Endodermal cell (in vitro differentiated cells): Measurements from ENCODE around the gene TTC9B. TPM values are rescaled to one million over a fixed set of nuclear protein-coding genes. Genes with fewer than 3 reads are reported as not detected.

Experiments
- DNase-seq: peaks from one replicate; pipeline ENCODE4 v3.0.0-alpha.2; 2017
- H3K27ac ChIP-seq: 2 replicates; pipeline ENCODE4 v1.5.1; 2013; ENCODE audit warnings: mild to moderate bottlenecking, low read depth, low read length, moderate library complexity
- H3K27me3 ChIP-seq: 2 replicates; pipeline ENCODE4 v1.6.1; 2013; ENCODE audit warnings: mild to moderate bottlenecking, low read length, moderate library complexity; ENCODE audit not compliant: insufficient read depth, control insufficient read depth, poor library complexity, severe bottlenecking
- H3K36me3 ChIP-seq: 2 replicates; pipeline ENCODE4 v1.7.0; 2013; ENCODE audit warnings: mild to moderate bottlenecking, low read length, moderate library complexity; ENCODE audit not compliant: control insufficient read depth, insufficient read depth
- H3K4me1 ChIP-seq: one replicate; pipeline ENCODE4 v1.7.0; 2013; ENCODE audit warnings: low read length; ENCODE audit not compliant: control insufficient read depth, insufficient read depth
- H3K4me3 ChIP-seq: 2 replicates; pipeline ENCODE4 v1.5.1; 2013; ENCODE audit warnings: mild to moderate bottlenecking, low read length, moderate library complexity
- H3K9ac ChIP-seq: 2 replicates; pipeline ENCODE4 v1.6.1; 2013; ENCODE audit warnings: mild to moderate bottlenecking, low read length, moderate library complexity; ENCODE audit not compliant: poor library complexity, severe bottlenecking; ENCODE audit errors: extremely low read depth
- H3K9me3 ChIP-seq: 2 replicates; pipeline ENCODE4 v1.6.1; 2013; ENCODE audit warnings: mild to moderate bottlenecking, low read length, moderate library complexity; ENCODE audit not compliant: control insufficient read depth
- H3K27ac Mint-ChIP-seq: 2 replicates; pipeline ENCODE4 v1.8.0; 2020; ENCODE audit warnings: mixed read lengths
- H3K27me3 Mint-ChIP-seq: 2 replicates; pipeline ENCODE4 v1.8.0; 2021; ENCODE audit warnings: mild to moderate bottlenecking, mixed read lengths; ENCODE audit not compliant: insufficient read depth
- H3K36me3 Mint-ChIP-seq: 2 replicates; pipeline ENCODE4 v1.8.0; 2020; ENCODE audit warnings: low read depth, mixed read lengths
- H3K4me1 Mint-ChIP-seq: 2 replicates; pipeline ENCODE4 v1.8.0; 2020; ENCODE audit warnings: mixed read lengths
- H3K4me3 Mint-ChIP-seq: 2 replicates; pipeline ENCODE4 v1.8.0; 2020; ENCODE audit warnings: mild to moderate bottlenecking, moderate library complexity, mixed read lengths
- H3K9me3 Mint-ChIP-seq: 2 replicates; pipeline ENCODE4 v1.8.0; 2020; ENCODE audit warnings: mild to moderate bottlenecking, mixed read lengths
- CTCF ChIP-seq: fragments of 200-600 bp; sonication (generic); conservative IDR thresholded peaks from 2 replicates; pipeline ENCODE4 v1.5.0; 2021; ENCODE audit warnings: antibody characterized with exemption, mild to moderate bottlenecking
- WGBS, 2 experiments: methylation state at CpG; one replicate each; pipeline versions ENCODE4 v1.1.5 to v1.1.7; 2013; ENCODE audit warnings: missing lambda C conversion rate in 2 of 2, mixed read lengths in 1 of 2; ENCODE audit not compliant: insufficient coverage in 1 of 2, insufficient read length in 1 of 2; 5-methylcytosine and 5-hydroxymethylcytosine counted together
- total RNA-seq, 2 donors: library from RNA; stranded (reverse); fragmentation: NEBNext Ultra II Directional in 1 of 2; extraction: Animal tissue kit (Norgen Biotek cat#: 25700) in 1 of 2; gene quantifications; 2 replicates in 1 of 2; 3 replicates in 1 of 2; pipeline ENCODE4 v1.2.1, GENCODE V29; 2021

The TTC9B gene
- total RNA-seq, 2 donors from 2014 or later = not detected

- WGBS, 2 experiments = 95 to 96% methylated on average over 13 to 14 of the region's 14 CpGs
- peaks cover 48% of the 10 kb centered on the region for H3K36me3 ChIP-seq
- H3K9me3 ChIP-seq = no peaks in the 10 kb centered on the region
- no peak overlapping the region for H3K27ac ChIP-seq
- TF ChIP-seq CTCF = no peak
- Mint-ChIP-seq H3K9me3 (no peaks in the 10 kb centered on the region), H3K27me3 (no peaks in the 10 kb centered on the region), H3K4me3 (no peak overlapping the region), H3K27ac (no peak overlapping the region), H3K4me1 (no peaks in the 10 kb centered on the region), H3K36me3 (peaks cover 50% of the 10 kb centered on the region)
- H3K27me3 ChIP-seq = no peaks in the 10 kb centered on the region
- H3K9ac ChIP-seq = no peak overlapping the region
- DNase-seq = no peak
- no peak overlapping the region for H3K4me3 ChIP-seq
- no peaks in the 10 kb centered on the region for H3K4me1 ChIP-seq
Observed at GRCh38 chr19:40237791-40238190, 19.6 kb upstream of the TTC9B start.

GRCh38 chr19:40236366-40236765 lies 18.2 kb upstream of the TTC9B start:
- H3K36me3 Mint-ChIP-seq = peaks cover 44% of the 10 kb centered on the region
- Histone ChIP-seq H3K4me1 (peaks cover 8% of the 10 kb centered on the region), H3K9ac (no peak overlapping the region), H3K27me3 (no peaks in the 10 kb centered on the region), H3K27ac (no peak overlapping the region), H3K36me3 (peaks cover 48% of the 10 kb centered on the region), H3K9me3 (no peaks in the 10 kb centered on the region), H3K4me3 (no peak overlapping the region)
- H3K27me3 Mint-ChIP-seq = no peaks in the 10 kb centered on the region
- DNase-seq = no peak
- no peak for TF ChIP-seq CTCF
- H3K9me3 Mint-ChIP-seq = no peaks in the 10 kb centered on the region
- WGBS, 2 experiments = 95 to 100% methylated on average over 2 to 6 of the region's 6 CpGs
- peaks cover 13% of the 10 kb centered on the region for H3K4me1 Mint-ChIP-seq
- no peak overlapping the region for H3K4me3 Mint-ChIP-seq
- H3K27ac Mint-ChIP-seq = no peak overlapping the region

GRCh38 chr19:40236026-40236355 lies 17.8 kb upstream of the TTC9B start:
- Histone ChIP-seq H3K9me3 (no peaks in the 10 kb centered on the region), H3K27me3 (no peaks in the 10 kb centered on the region), H3K36me3 (peaks cover 44% of the 10 kb centered on the region), H3K4me3 (no peak overlapping the region), H3K9ac (no peak overlapping the region), H3K27ac (no peak overlapping the region), H3K4me1 (peaks cover 11% of the 10 kb centered on the region)
- Mint-ChIP-seq H3K4me1 (peaks cover 16% of the 10 kb centered on the region), H3K4me3 (no peak overlapping the region), H3K27me3 (no peaks in the 10 kb centered on the region), H3K9me3 (no peaks in the 10 kb centered on the region), H3K27ac (no peak overlapping the region), H3K36me3 (peaks cover 41% of the 10 kb centered on the region)
- DNase-seq = no peak
- no peak for TF ChIP-seq CTCF
- 95 to 100% methylated on average over 2 to 9 of the region's 9 CpGs for WGBS, 2 experiments
